Measurements from ENCODE around the gene GNAQ.

DNA sequence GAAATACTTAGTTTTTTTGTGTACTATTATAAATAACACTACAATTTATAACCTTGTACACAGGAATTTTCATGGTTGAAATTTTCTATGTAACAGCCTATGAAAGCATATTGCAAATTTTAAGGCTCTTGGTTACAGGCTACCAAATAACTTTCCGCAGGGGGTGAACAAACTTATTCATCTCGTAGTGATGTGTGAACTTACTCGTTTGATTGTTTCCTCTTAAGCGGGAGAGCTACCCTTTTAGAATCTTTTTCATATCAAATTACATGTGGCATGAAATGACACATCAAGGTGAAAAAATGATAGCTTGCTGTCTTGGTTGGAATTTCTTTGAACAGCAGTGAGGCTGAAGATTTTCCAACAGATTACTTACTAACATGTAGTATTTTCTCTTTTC lies 292.7 kb downstream of the GNAQ start:
- TF ChIP-seq, protein P1, sequence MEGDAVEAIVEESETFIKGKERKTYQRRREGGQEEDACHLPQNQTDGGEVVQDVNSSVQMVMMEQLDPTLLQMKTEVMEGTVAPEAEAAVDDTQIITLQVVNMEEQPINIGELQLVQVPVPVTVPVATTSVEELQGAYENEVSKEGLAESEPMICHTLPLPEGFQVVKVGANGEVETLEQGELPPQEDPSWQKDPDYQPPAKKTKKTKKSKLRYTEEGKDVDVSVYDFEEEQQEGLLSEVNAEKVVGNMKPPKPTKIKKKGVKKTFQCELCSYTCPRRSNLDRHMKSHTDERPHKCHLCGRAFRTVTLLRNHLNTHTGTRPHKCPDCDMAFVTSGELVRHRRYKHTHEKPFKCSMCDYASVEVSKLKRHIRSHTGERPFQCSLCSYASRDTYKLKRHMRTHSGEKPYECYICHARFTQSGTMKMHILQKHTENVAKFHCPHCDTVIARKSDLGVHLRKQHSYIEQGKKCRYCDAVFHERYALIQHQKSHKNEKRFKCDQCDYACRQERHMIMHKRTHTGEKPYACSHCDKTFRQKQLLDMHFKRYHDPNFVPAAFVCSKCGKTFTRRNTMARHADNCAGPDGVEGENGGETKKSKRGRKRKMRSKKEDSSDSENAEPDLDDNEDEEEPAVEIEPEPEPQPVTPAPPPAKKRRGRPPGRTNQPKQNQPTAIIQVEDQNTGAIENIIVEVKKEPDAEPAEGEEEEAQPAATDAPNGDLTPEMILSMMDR (conservative IDR thresholded peaks at IDR 0.05; ENCODE audit: low read depth, low read length): no peak
- TF ChIP-seq POLR2A (IDR thresholded peaks at IDR 0.05; ENCODE audit: low read depth, low read length) (no peak), RCOR1 (IDR thresholded peaks at IDR 0.05; ENCODE audit: insufficient replicate concordance, low read length) (no peak), RAD21 (IDR thresholded peaks at IDR 0.05; ENCODE audit: low read length) (no peak), SMC3 (IDR thresholded peaks at IDR 0.05; ENCODE audit: low read depth, low read length) (no peak), FOS (IDR thresholded peaks at IDR 0.05; ENCODE audit: low read depth, low read length) (no peak), CHD1 (IDR thresholded peaks at IDR 0.05; ENCODE audit: low read depth, low read length) (no peak), MAFK (IDR thresholded peaks at IDR 0.05; ENCODE audit: low read depth, low read length) (no peak)

Measured in IMR-90 (cell line).